Vagina (tissue), 2 donors: Measurements from ENCODE around the gene ZNF782.
A peak's percentile ranks its signal among the peaks of the same experiment; 100 is the strongest.

ENCODE experiments used
- CTCF ChIP-seq, 3 experiments: fragments of 450-650 bp in 2 of 3; fragments of 200-600 bp in 1 of 3; sonication (generic) in 1 of 3; IDR thresholded peaks; one replicate each; pipeline ENCODE4 v1.5.1; 2017 to 2019; ENCODE audit warnings: antibody characterized with exemption in 3 of 3, mild to moderate bottlenecking in 2 of 3, moderate library complexity in 2 of 3
- POLR2A ChIP-seq, 2 donors: fragments of 450-650 bp; IDR thresholded peaks; one replicate each; pipeline ENCODE4 v1.6.1; 2017; ENCODE audit warnings: antibody characterized with exemption in 2 of 2, mild to moderate bottlenecking in 2 of 2, moderate library complexity in 2 of 2

- TF ChIP-seq CTCF (IDR thresholded peaks at IDR 0.05), result peak in 1 of 3 experiments; percentile 10
- peak in 1 of 2 donors; percentile 53 for TF ChIP-seq POLR2A (IDR thresholded peaks at IDR 0.05)
These were observed at the start of gene ZNF782 for GRCh38 chr9:96853781-96854650.
